Smooth muscle cell of the brain vasculature (primary cell): ENCODE data around the gene HAT1.
A peak's percentile ranks its signal among the peaks of the same experiment; 100 is the strongest.
"Not testable (repeated sequence)": the region's sequence is repeated elsewhere in the genome, so short reads cannot be mapped to it uniquely, and the experiment has no call there.

Experiments
- DNase-seq: peaks from one replicate; pipeline ENCODE4 v3.0.0-alpha.2; 2012; ENCODE audit warnings: low read depth, low spot score

The HAT1 gene

DNA sequence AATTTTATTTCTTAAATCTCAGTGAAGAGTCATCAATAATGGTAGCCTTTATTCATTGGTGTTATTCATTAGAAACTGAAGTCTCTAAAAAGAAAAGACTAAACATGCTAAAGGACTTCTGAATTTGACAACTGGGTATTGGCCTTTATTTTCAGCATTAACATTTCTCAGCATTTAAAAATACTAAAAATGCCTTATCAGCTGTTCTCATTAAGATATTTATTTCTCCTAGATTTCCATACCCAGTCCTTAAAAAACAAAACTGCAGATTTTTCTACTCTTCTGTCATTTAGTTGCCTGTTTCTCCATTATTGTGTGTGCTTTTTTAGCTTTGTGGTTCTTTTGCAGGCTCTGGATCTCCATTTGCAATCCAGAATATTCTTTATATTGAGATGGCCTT is 46.2 kb downstream of the HAT1 start:
- DNase-seq: no peak

DNA sequence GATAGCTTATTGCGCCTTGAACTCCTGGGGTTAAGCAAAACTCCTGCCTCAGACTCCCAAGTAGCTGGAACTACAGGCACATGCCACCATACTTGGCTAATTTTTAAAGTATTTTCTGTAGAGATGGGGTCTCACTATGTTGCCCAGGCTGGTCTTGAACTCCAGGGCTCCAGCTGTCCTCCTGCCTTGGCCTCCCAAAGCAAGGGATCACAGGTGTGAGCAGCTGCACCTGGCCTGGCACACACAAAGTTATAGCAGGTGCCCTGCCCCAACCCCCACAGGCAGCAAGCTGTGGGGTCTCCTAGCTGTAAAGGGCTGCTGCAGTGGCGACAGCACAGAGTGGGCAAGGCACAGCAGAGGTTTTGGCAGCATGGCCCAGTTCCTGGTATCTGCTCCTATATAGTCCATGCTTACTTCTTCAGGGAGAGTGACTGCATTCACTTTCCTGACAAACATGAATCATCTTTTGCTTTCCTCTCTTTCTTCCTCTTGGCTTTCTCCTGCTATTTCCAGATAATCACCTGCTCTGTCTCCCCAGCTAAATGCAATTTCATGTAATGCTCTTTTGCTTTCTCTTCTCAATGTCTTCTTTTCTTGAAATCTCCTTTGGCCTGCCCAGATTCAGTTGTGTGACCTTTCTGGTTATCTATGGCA is 50.2 kb downstream of the HAT1 start:
- no peak for DNase-seq

GRCh38 chr2:171979103-171979502 is 56.8 kb downstream of the HAT1 start:
- no peak for DNase-seq

- not testable (repeated sequence) for DNase-seq
These were observed 61.7 kb downstream of the HAT1 start for GRCh38 chr2:171983924-171984323.

GRCh38 chr2:171985076-171985475 is 62.8 kb downstream of the HAT1 start:
- DNase-seq: no peak

DNA sequence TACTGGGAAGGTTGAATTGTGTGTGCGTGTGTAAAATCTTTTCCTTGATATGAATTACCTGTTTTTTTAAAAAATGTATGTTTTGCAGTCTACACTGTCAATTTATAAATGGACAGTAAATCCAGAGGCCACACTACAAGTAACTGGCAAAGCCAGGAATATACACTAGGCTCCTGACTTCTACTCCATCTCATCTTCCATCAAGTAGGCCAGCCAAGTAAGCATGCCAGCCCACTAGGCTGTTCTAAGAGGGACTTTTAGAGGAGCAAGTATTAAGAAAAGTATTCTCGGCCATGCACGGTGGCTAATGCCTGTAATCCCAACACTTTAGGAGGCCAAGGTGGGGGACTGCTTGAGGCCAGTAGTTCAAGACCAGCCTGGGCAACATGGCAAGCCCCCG is 64.5 kb downstream of the HAT1 start:
- no peak for DNase-seq

DNA sequence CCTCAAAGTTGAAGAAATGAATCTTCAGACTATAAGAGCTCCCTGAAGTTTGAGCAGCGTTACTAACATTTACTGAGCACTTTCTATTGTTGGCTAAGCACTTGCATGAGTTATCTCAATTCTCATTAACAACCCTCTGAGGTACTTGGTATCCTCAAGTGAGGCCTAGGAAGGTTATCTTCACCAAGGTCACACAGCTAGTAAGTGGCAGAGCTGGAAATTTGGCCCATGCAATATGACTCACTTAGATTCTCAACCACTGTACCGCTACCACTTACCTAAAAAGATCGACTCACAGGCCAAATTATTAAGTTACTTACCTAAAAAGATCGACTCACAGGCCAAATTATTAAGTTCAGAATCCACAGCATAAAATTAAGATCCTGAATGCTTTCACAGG is 68.8 kb downstream of the HAT1 start:
- no peak for DNase-seq

DNA sequence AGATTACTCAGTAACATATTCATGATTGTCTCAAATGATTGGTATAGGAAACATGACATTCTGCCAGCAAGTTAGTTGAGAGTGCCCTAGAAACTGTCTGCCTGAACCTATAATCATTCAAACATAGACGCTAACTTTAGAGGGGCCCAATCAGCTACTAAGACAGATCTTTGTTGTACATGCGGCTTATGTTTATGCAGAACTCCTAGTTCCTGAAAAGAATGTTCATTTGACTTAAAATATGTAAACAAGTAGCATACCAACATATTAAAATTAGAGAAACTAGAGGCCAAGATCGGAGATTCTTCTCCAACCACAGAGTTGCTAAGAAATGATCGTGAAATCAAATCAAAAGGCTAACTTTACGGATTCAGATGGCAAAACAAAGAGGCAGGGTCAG is 73.3 kb downstream of the HAT1 start:
- no peak for DNase-seq

DNA sequence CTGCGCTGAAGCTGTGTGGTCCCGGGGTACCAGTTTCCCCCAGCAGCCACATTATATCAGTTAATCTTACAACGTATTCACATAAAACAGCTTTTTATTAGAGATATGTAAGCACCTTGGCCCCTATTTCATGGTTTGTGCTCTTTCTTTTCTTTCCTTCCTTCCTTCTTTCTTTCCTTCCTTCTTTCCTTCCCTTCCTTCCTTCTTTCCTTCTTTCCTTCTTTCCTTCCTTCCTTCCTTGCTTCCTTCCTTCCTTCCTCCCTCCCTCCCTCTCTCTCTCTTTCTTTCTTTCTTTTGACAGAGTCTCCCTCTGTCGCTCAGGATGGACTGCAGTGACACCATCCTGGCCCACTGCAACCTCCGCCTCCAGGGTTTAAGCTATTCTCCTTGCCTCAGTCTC is 73.8 kb downstream of the HAT1 start:
- no peak for DNase-seq

GRCh38 chr2:171997031-171997430 is 74.8 kb downstream of the HAT1 start:
- DNase-seq: not testable (repeated sequence)

DNA sequence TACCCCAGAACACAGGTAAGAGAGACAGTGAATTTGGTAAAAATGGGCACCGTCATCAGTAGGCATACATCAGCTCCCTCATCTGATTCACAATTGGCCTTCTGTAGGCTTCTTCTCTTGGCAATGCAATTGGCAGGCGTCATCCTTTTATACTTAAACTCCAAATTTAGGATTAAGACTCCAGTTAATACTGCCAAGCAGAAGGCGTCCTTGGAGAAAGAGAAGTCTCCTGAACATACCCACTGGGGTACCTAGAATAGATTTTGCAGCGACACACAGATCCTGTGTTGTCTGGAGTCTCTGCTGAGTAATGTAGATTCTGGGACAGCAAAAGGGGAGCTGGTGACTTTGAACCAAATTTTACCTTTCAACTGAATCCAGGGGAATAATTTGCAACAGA is 76.9 kb downstream of the HAT1 start:
- no peak for DNase-seq

DNA sequence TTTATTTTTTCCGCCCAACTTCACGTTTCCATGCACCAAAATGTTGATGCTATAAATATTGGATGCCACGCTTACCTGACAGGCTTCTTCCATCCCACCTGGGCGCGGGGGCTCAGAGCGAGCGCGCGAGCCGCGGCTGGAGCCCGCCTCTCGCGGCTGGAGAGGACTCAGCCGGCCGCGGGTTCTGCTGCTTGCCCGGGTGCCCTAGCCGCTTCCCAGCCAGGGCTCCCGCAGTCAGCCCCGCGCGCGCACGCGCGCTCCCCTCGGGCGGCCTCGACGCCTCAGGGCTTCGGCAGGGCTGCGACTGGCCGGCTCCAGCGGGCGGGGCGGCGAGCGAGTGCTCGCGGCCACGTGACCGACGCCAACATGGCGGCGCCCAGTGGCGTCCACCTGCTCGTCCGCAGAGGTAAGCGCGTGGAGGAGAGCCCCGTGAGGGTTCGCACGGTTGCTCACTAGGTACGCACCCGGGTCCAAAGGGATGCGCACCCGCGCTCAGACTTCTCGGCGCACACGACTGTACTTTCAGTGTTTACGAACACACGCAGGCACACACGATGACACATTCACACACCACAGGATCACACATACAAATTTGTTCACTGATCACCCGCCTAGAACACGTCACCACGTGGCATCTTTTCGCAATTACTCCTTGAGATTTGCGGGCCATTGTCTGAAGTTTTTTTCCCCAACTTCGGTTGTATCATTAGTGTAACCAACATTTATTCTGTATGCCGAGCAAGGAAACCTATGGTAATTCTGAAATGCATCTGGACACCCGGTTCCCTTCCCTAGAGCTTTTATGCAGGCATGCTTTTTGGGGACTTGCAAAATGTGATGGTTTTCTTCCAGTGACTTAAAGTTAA is 77.6 kb downstream of the HAT1 start, which contains the start of gene METAP1D:
METAP1D (plus strand) TSS at position 350 of the 866 bp plus-strand sequence; CDS start at position 367, 17 bp downstream.
- peak; percentile 76 for DNase-seq

DNA sequence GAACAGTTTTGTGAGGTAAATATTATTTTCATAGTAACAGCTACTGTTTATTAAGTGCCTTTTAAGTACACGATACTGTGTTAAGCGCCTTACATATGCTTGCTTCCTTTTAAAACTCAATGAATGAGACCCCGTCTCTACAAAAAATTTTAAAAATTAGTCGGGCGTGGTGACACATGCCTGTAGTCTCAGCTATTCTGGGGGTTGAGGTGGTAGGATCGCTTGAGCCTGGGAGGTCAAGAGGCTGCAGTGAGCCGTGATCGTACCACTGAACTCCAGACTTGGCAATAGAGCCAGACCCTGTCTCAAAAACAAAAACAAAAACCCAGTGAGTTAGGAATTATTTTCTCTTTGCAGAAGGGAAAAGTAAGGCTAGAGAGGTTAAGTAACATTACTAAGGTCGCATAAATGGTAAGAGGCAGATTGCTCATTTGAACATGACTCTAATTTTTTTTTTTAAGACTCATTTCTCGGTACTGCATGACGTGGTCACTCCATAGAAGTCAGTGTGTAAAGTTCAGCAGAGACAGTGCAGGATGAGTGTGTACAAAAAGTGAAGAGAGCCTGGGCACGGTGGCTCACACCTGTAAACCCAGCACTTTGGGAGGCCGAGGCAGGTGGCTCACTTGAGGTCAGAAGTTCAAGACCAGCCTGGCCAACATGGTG is 78.6 kb downstream of the HAT1 start:
- DNase-seq: no peak

DNA sequence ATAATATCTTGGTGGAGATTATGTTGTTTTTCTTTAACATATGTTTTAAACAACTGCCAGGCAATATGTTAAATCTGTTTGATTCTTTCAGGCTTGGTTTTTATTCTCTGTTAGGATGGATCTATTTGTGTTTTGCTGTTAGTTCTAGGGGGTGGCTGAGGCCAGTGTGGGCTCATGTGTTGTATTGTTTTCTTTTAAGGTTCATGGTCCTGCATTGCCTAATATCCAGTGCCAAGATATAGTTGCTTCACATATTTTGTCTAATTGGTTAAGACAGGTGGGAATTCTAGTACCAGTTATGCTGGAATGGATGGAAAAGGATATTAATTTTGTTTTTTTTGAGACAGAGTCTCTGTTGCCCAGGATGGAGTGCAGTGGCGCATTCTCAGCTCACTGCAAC is 85.1 kb downstream of the HAT1 start:
- no peak for DNase-seq

DNA sequence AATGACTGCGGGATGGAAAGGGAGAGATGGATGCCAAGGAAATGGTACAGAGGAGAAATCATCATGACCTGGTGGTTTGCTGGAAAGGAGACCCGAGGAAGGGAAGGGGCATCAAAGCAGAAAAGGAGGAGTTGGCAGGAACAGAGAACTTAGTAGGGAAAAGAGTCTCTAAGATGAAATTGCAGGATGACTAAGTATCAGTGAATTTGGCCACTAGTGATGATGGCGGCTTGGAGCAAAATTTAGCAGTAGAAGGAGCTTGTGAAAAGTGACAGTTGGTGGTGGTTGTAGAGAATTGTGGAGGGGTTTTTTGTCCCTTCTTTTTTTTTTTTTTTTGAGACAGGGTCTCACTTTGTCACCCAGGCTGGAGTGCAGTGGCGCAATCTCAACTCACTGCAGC is 87.6 kb downstream of the HAT1 start:
- no peak for DNase-seq

- no peak for DNase-seq
These were observed 89.7 kb downstream of the HAT1 start for GRCh38 chr2:172011812-172012575.

DNA sequence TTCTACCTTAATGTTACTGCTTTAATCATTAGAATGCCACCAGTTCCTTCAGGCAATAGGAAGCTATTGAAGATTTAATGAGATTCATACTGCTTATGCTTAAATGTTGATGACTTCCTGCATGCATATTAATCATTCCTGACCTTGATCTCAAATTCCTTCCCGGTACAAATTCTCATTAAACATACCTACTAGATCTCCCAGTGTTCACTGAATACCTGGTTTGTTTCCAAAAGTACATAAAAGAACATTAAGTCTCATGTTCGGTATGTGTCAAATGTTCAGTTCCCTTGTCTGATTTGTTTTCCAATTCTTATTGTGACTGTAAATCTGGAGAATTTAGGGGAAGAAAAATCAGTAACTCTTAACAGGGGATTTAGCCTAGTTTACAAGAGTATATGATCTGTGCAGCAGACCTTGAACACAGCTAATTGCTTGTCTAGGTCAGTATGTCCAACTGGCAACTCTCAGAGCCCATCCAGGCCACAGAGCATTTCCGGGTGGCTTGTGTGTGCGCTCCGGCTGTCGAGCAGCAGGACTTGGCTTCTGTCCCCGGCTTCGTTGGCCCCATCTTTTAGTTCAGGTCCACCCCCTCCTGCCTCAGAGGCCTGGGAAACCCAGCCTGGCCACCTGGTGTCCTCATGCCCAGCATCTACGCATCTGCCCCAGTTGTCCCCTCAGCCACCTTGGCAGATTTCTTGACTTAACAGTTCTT is 90.6 kb downstream of the HAT1 start:
- no peak for DNase-seq

GRCh38 chr2:172013396-172013795 is 91.1 kb downstream of the HAT1 start:
- DNase-seq: no peak

GRCh38 chr2:172021074-172021931 is 99.0 kb downstream of the HAT1 start:
- DNase-seq: no peak

DNA sequence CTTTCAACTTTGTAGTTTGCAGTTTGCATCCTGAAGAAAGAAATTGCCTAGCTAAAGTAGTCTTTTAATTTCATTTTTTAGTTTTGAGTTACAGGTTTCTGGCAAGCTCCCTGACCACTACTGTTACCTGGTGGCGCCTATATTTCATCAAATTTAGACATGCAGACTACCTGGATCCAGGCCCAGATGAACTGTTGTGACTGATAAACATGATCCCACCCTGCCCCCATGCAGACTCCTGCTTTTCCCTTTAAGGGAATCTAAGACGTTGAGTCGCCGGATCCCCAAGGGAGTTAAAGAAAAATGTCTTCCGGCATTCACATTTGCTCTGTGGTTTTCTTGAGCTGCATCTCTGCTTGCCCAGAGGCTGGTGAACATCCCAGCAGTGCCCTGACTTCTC is 99.7 kb downstream of the HAT1 start:
- DNase-seq: peak; percentile 29
